RWPE2 (cell line): ENCODE measurements around the gene ZNF132.
A peak's percentile ranks its signal among the peaks of the same experiment; 100 is the strongest.

Experiments used
- ATAC-seq: fragments of 200-7000 bp; cut with Tn5 transposase; 3 replicates; pipeline ENCODE4 v1.9.1; 2021; ENCODE audit warnings: low read depth
- DNase-seq: peaks from one replicate; pipeline ENCODE4 v3.0.0-alpha.2; 2020; ENCODE audit warnings: low spot score
- H3K27ac ChIP-seq: fragments of 450-650 bp; 2 replicates; pipeline ENCODE4 v1.5.1; 2017; ENCODE audit warnings: mild to moderate bottlenecking; ENCODE audit not compliant: poor library complexity, severe bottlenecking
- H3K27me3 ChIP-seq: fragments of 250-450 bp; sonication (Bioruptor Pico); 2 replicates; pipeline ENCODE4 v1.5.1; 2021; ENCODE audit warnings: mild to moderate bottlenecking, moderate library complexity; ENCODE audit not compliant: insufficient read depth, poor library complexity, severe bottlenecking
- H3K36me3 ChIP-seq: fragments of 250-450 bp; sonication (Bioruptor Pico); 2 replicates; pipeline ENCODE4 v1.5.1; 2020; ENCODE audit warnings: low read depth, mild to moderate bottlenecking, moderate library complexity
- H3K4me1 ChIP-seq: fragments of 250-450 bp; sonication (Bioruptor Pico); 2 replicates; pipeline ENCODE4 v1.5.1; 2021; ENCODE audit warnings: mild to moderate bottlenecking, moderate library complexity; ENCODE audit not compliant: insufficient read depth, poor library complexity, severe bottlenecking
- H3K4me3 ChIP-seq: fragments of 250-450 bp; sonication (Bioruptor Pico); 2 replicates; pipeline ENCODE4 v1.5.1; 2021; ENCODE audit warnings: mild to moderate bottlenecking, moderate library complexity; ENCODE audit not compliant: severe bottlenecking
- H3K9me3 ChIP-seq: fragments of 250-450 bp; sonication (Bioruptor Pico); 2 replicates; pipeline ENCODE4 v1.5.1; 2021; ENCODE audit warnings: mild to moderate bottlenecking, moderate library complexity; ENCODE audit not compliant: severe bottlenecking
- CTCF ChIP-seq: fragments of 450-650 bp; IDR thresholded peaks from one replicate; pipeline ENCODE4 v1.5.1; 2017; ENCODE audit warnings: mild to moderate bottlenecking, moderate library complexity; ENCODE audit not compliant: poor library complexity, severe bottlenecking

ZNF132 gene

GRCh38 chr19:58400316-58400915 lies 39.5 kb downstream of the ZNF132 start:
- peak overlapping the region; percentile 33 for H3K27ac ChIP-seq
- peaks cover 4% of the 10 kb centered on the region for H3K4me1 ChIP-seq
- peak overlapping the region; percentile 60 for H3K4me3 ChIP-seq
- no peaks in the 10 kb centered on the region for H3K27me3 ChIP-seq
- no peaks in the 10 kb centered on the region for H3K36me3 ChIP-seq
- H3K9me3 ChIP-seq = no peaks in the 10 kb centered on the region
- peak; percentile 18 for ATAC-seq
- TF ChIP-seq CTCF = no peak
- peak; percentile 67 for DNase-seq

GRCh38 chr19:58399903-58400302 lies 40.0 kb downstream of the ZNF132 start:
- no peak overlapping the region for H3K4me3 ChIP-seq
- no peaks in the 10 kb centered on the region for H3K36me3 ChIP-seq
- H3K27ac ChIP-seq = peak overlapping the region; percentile 33
- DNase-seq (peak; percentile 23), ATAC-seq (no peak)
- H3K4me1 ChIP-seq = peaks cover 8% of the 10 kb centered on the region
- no peaks in the 10 kb centered on the region for H3K27me3 ChIP-seq
- TF ChIP-seq CTCF = no peak
- no peaks in the 10 kb centered on the region for H3K9me3 ChIP-seq

- peaks cover 12% of the 10 kb centered on the region for H3K4me1 ChIP-seq
- no peak for TF ChIP-seq CTCF
- no peaks in the 10 kb centered on the region for H3K9me3 ChIP-seq
- H3K27ac ChIP-seq = no peak overlapping the region
- DNase-seq = peak; percentile 47
- peaks cover 13% of the 10 kb centered on the region for H3K36me3 ChIP-seq
- no peak overlapping the region for H3K4me3 ChIP-seq
- H3K27me3 ChIP-seq = no peaks in the 10 kb centered on the region
- no peak for ATAC-seq
Observed at GRCh38 chr19:58398545-58398944, 41.4 kb downstream of the ZNF132 start.

GRCh38 chr19:58398087-58398486 lies 41.9 kb downstream of the ZNF132 start:
- TF ChIP-seq CTCF = no peak
- no peak for ATAC-seq
- no peak for DNase-seq

GRCh38 chr19:58397533-58398037 lies 42.4 kb downstream of the ZNF132 start:
- H3K27me3 ChIP-seq = no peaks in the 10 kb centered on the region
- H3K27ac ChIP-seq = no peak overlapping the region
- ATAC-seq = no peak
- no peak overlapping the region for H3K4me3 ChIP-seq
- peak; percentile 55 for DNase-seq
- peaks cover 23% of the 10 kb centered on the region for H3K36me3 ChIP-seq
- H3K4me1 ChIP-seq = peaks cover 12% of the 10 kb centered on the region
- no peak for TF ChIP-seq CTCF
- no peaks in the 10 kb centered on the region for H3K9me3 ChIP-seq

More at GRCh38 chr19:58398087-58398486, 41.9 kb downstream of the ZNF132 start:
- peaks cover 12% of the 10 kb centered on the region for H3K4me1 ChIP-seq
- H3K27me3 ChIP-seq = no peaks in the 10 kb centered on the region
- no peak overlapping the region for H3K27ac ChIP-seq
- peaks cover 18% of the 10 kb centered on the region for H3K36me3 ChIP-seq
- no peak overlapping the region for H3K4me3 ChIP-seq
- no peaks in the 10 kb centered on the region for H3K9me3 ChIP-seq
